HG02798 (cell line): ENCODE data around the gene DGKI.

Experiments used
- ATAC-seq: cut with Tn5 transposase; IDR thresholded peaks from one replicate; pipeline ENCODE4 v1.9.1; 2021; ENCODE audit warnings: mild to moderate bottlenecking; ENCODE audit not compliant: unreplicated experiment, poor library complexity

Gene DGKI

GRCh38 chr7:137670222-137671064 lies 176.3 kb downstream of the DGKI start:
- peak; percentile 67 for ATAC-seq

- no peak for ATAC-seq
Measured at GRCh38 chr7:137669706-137670105, 177.1 kb downstream of the DGKI start.

GRCh38 chr7:137668404-137668803 lies 178.4 kb downstream of the DGKI start:
- ATAC-seq, result no peak

GRCh38 chr7:137667633-137668387 lies 179.0 kb downstream of the DGKI start:
- ATAC-seq, result no peak

- no peak for ATAC-seq
Measured at GRCh38 chr7:137664846-137665245, 181.9 kb downstream of the DGKI start.

GRCh38 chr7:137661634-137662033 lies 185.1 kb downstream of the DGKI start:
- ATAC-seq, result no peak

GRCh38 chr7:137658190-137658900 lies 188.4 kb downstream of the DGKI start:
- ATAC-seq, result no peak

GRCh38 chr7:137657476-137658189 lies 189.1 kb downstream of the DGKI start:
- ATAC-seq, result no peak

GRCh38 chr7:137656850-137657232 lies 189.9 kb downstream of the DGKI start:
- ATAC-seq, result no peak

GRCh38 chr7:137656227-137656849 lies 190.4 kb downstream of the DGKI start:
- ATAC-seq, result peak; percentile 84

- peak; percentile 6 for ATAC-seq
Measured at GRCh38 chr7:137655804-137656203, 191.0 kb downstream of the DGKI start.

- ATAC-seq, result no peak
Measured at GRCh38 chr7:137652721-137653120, 194.1 kb downstream of the DGKI start.

- ATAC-seq, result no peak
Measured at GRCh38 chr7:137647905-137648565, 198.7 kb downstream of the DGKI start.

- ATAC-seq, result no peak
Measured at GRCh38 chr7:137642472-137642871, 204.3 kb downstream of the DGKI start.

- no peak for ATAC-seq
Measured at GRCh38 chr7:137642031-137642430, 204.7 kb downstream of the DGKI start.

GRCh38 chr7:137636376-137636775 lies 210.4 kb downstream of the DGKI start:
- ATAC-seq, result no peak

GRCh38 chr7:137635874-137636273 lies 210.9 kb downstream of the DGKI start:
- no peak for ATAC-seq

GRCh38 chr7:137635132-137635531 lies 211.6 kb downstream of the DGKI start:
- no peak for ATAC-seq

- ATAC-seq, result no peak
Measured at GRCh38 chr7:137634356-137634755, 212.4 kb downstream of the DGKI start.
